ENCODE measurements around the gene PEX3.
"Not testable (repeated sequence)": the region's sequence is repeated elsewhere in the genome, so short reads cannot be mapped to it uniquely, and the experiment has no call there.

The PEX3 gene

DNA sequence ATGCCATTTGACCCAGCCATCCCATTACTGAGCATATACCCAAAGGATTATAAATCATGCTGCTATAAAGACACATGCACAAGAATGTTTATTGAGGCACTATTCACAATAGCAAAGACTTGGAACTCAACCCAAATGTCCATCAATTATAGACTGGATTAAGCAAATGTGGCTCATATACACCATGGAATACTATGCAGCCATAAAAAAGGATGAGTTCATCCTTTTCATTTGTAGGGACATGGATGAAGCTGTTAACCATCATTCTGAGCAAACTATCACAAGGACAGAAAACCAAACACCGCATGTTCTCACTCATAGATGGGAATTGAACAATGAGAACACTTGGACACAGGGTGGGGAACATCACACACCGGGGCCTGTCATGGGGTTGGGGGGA lies 2.7 kb upstream of the PEX3 start:
- DNase-seq (ENCODE audit: low read depth in 3 of 3): not testable (repeated sequence)

GRCh38 chr6:143449082-143449713 lies 1.4 kb upstream of the PEX3 start:
- no peak for DNase-seq (ENCODE audit: low read depth in 3 of 3)

- DNase-seq (ENCODE audit: low read depth in 3 of 3): no peak
Observed at GRCh38 chr6:143449714-143450452, 722 bp upstream of the PEX3 start.

DNA sequence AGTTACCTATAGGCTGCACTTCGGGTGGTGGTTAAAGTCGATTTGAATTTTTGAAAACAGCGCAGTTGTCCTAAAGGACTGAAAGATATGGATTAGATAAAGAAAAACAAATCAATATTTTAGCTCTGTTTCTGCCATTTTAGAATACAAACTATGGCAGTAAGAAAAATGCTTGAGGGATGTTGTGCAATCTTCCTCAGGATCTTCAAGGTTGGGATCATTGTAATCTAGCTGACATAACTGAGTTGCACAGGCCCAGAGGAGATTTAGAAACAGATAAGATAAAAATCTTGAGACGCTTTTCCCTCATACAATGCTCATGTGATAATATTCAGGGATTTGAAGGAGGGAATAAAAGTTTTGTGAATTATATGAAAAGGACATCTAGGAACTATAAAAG lies 926 bp downstream of the PEX3 start:
- no peak for DNase-seq (ENCODE audit: low read depth in 3 of 3)

DNA sequence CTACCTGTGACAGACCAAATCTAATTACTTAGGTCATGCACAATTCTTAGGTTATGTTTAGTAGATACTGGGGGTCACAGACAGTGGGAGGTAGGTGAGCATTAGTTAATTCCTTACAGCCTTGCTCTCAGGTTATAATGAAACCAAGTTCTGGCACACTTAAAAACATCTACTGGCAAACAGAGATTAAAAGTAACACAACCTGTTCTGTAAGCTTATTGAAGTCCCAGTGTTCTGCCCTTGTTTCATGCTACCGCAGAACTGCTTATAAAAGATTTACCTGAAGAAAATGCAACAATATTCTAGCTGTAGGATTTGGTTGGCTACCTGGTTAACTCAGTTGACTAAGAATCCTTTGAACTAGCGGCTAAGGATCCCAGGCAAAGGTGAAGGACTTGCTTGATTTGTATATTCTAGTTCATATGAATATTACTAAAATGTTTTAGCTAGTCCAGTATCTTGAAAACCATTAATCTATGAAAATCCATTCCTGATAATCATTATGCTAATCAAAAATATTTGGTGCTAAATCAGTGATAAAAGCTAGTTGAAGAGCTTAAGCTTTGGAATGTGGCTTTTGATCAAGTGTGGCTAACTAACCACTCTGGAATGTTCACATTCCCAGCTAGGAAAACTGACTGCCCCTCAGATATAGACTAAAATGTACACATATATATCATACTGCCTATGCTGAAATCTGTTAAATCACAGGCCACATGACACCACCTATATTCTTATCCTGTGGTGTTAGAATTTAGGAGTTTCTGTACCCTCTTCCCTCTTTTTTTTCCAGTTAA lies 7.2 kb downstream of the PEX3 start:
- no peak for DNase-seq (ENCODE audit: low read depth in 3 of 3)

DNA sequence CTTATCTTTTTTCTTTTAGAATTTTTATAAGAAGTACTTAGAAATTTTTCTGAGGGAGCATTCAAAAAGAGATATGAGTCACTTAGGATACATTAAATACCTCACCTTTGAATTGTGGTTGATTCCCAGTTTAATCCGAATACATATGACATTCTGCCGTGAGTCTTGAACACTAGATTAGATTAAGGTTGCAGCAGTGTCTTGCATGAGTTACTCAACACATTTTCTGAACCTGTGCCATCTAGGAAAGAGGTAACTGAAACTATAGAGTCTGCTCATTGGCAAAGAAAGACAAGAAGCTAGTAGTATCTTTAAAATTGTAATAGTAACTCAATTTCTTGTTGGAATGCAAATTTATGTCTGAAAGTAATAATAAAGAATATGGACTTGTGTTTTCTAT lies 14.9 kb downstream of the PEX3 start:
- DNase-seq (ENCODE audit: low read depth in 3 of 3): no peak

DNA sequence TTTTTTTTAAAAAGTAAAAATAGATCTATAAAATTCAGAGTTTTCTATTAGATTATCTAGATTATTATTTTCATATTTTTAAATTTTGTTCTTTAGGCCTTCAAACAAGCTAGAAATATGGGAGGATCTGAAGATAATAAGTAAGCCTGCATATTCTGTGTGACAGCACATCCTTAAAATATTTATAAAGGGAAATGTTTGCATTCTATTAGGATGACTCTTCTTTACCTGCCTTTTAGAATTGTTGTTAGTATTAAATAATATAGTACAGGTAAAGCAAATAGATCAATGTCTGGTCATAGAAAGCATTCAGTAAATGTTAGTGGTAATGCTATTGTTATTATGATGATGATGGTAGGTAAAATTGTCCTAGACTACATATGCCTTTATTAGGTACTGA lies 17.4 kb downstream of the PEX3 start:
- DNase-seq (ENCODE audit: low read depth in 3 of 3): no peak

DNA sequence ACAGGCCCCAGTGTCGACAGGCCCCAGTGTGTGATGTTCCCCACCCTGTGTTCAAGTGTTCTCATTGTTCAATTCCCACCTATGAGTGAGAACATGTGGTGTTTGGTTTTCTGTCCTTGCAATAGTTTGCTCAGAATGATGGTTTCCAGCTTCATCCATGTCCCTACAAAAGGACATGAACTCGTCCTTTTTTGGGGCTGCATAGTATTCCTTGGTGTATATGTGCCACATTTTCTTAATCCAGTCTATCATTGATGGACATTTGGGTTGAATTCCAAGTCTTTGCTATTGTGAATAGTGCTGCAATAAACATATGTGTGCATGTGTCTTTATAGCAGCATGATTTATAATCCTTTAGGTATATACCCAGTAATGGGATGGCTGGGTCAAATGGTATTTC lies 18.2 kb downstream of the PEX3 start:
- DNase-seq (ENCODE audit: low read depth in 3 of 3): not testable (repeated sequence)

DNA sequence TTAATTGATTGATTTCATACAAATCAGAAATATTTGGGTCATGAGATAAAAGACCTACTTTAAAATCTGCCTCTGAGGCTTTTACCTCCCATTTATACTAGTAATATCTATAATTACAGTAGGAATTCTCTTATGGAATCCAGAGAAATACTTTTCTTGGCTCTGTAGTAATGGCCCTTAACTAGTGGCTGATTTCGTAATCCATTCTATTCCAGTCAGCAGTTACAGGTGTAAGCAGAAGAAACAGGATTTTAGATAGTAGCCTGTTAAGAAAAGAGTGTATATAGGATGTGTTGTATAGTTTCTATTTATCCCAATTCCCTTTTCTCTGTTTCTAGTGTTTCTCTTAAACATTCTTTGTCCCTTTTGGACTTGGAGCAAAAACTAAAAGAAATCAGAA lies 21.2 kb downstream of the PEX3 start:
- DNase-seq (ENCODE audit: low read depth in 3 of 3): no peak

DNA sequence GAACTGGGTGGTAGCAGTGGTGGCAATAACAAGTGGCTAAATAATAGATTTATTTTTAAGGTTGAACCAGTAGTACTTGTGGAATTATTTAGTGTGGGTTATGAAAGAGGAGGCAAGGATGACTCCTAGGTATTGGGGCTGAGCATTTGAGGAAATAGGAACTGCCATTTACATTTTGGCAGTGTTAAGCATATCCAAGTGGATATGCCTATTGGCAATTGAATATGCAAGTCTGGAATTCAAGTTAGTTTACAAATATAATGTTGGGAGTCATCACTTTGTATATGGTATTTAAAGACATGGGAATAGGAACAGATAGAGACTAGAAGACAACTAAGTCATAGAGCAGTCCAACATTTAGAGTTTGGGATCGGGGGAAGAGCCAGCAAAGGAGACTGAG lies 25.9 kb downstream of the PEX3 start:
- no peak for DNase-seq (ENCODE audit: low read depth in 3 of 3)

DNA sequence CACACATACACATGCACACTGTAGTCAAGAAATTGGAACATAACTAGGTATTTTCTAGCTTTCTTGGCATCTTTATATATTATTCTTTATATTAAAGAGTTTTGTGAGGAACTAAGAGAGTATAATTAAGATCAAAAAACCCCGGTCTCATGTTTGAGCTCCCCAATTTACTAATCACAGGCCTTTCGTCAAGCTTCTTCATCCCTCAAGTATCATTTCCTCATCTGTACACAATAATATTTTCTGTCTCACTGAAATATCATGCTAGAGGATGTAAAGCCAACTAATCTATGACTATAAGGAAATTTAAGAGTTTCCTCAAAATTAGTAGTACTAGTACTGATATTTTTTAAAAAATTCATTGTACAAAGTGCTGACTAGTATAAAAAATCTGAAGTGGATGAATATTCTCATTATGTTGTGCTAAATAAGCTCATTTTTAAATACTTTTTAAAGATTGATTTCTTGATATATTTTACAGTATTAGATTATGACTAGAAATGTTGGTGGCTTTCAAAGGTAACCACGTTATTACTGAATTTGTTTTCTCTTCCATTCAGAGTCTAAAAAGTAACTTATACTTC lies 28.0 kb downstream of the PEX3 start:
- no peak for DNase-seq (ENCODE audit: low read depth in 3 of 3)

GRCh38 chr6:143482593-143482992 lies 32.0 kb downstream of the PEX3 start:
- DNase-seq (ENCODE audit: low read depth in 3 of 3): no peak

DNA sequence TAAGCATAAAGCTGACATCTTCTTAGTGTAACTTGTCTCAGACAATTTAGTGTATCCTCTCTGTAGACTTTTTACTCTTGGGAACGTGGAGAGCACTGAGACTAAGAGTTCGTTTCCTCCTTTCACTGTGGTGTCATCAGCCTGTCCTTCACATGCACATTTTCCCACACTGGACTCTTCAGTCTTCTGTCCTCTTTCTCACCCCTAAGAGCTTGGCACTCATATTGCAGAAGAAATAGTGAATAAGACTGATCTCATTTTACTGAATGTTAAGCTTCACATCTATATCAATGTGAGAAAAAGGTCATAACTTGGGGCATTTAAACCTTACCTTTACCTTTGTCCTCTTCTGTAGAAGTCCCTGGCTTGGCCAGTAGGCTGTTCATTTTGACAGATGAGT lies 35.4 kb downstream of the PEX3 start:
- no peak for DNase-seq (ENCODE audit: low read depth in 3 of 3)

DNA sequence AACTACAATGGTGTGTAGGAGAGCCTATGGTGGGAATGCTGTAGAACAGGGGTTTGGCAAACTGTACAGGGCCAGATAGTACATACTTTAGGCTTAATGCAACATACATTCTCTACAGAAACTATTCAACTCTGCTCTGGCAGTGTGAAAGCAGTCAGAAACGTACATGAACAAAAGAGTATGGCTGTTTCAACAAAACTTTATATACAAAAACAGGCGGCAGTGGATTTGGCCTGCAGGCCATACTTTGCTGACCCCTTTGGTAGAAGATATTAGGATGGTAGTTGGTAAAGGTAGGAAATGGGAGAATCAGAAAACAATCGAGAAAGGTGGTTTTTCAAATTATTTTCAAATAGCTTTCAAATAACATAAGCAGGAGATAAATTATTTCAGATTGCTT lies 36.1 kb downstream of the PEX3 start:
- no peak for DNase-seq (ENCODE audit: low read depth in 3 of 3)

GRCh38 chr6:143490244-143490643 lies 39.6 kb downstream of the PEX3 start:
- DNase-seq (ENCODE audit: low read depth in 3 of 3): no peak

DNA sequence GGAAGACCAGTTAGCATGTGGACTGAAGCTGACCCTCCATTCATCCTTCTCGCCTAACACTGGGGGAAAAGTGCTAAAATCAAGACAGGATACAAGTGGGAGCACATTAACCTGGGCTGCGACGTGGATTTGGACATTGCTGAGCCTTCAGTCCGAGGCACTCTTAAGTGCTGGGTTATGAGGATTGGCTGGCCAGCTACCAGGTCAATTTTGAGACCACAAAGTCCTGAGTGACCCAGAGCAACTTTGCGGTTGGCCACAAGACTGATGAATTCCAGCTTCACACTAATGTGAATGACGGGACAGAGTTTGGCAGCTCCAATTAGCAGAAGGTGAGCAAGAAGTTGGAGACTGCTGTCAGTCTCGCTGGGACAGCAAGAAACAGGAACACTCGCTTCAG lies 40.2 kb downstream of the PEX3 start:
- DNase-seq (ENCODE audit: low read depth in 3 of 3): no peak

GRCh38 chr6:143496974-143497373 lies 46.4 kb downstream of the PEX3 start:
- DNase-seq (ENCODE audit: low read depth in 3 of 3): no peak

GRCh38 chr6:143498428-143498827 lies 47.8 kb downstream of the PEX3 start:
- no peak for DNase-seq (ENCODE audit: low read depth in 3 of 3)

- no peak for DNase-seq (ENCODE audit: low read depth in 3 of 3)
Observed at GRCh38 chr6:143501851-143502250, 51.2 kb downstream of the PEX3 start.

GRCh38 chr6:143504369-143504768 lies 53.8 kb downstream of the PEX3 start:
- no peak for DNase-seq (ENCODE audit: low read depth in 3 of 3)

DNA sequence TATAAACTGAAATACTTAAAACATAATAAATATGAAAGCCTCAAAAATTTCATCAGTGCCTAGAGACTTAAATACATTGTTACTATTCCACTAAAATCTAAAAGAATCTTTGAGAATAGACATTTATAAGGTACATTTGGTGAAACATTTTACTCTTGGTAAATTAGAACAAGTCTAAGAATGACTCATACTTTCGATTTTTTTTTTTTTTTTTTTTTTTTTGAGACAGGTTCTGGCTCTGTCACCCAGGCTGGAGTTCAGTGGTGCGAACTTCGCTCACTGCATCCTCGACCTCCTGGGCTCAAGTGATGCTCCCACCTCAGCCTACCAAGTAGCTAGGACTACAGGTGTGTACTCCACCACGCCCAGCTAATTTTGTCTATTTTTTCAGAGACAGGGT lies 54.5 kb downstream of the PEX3 start:
- no peak for DNase-seq (ENCODE audit: low read depth in 3 of 3)

- DNase-seq (ENCODE audit: low read depth in 3 of 3): no peak
Observed at GRCh38 chr6:143505537-143505936, 54.9 kb downstream of the PEX3 start.

DNA sequence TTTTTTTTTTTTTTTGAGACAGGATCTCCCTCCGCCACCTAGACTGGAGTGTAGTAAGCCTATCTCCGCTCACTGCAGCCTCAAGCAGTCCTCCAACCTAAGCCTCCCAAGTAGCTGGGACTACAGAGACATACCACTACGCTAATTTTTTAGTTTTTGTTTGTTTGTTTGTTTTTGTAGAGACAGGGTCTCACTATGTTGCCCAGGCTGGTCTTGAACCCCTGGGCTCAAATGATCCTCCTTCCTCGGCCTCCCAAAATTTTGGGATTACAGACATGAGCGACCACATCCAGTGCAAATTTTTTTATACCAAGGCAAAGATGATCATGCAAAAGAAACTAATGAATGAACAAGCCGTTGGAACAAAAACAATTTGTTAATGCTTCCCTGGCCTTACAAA lies 55.6 kb downstream of the PEX3 start:
- no peak for DNase-seq (ENCODE audit: low read depth in 3 of 3)

All from stimulated activated CD4-positive, alpha-beta T cell treated with anti-CD3 and anti-CD28 coated beads, TNF-alpha, amount 100 ng/mL, for 4 hours (primary cell).